Pulmonary artery endothelial cell (primary cell): ENCODE results near the gene VGLL4. TPM values are rescaled to one million over a fixed set of nuclear protein-coding genes. Genes with fewer than 3 reads are reported as not detected.

Experiments
- DNase-seq: peaks from one replicate; pipeline ENCODE4 v3.0.0-alpha.2; 2011; ENCODE audit warnings: low read depth, low spot score
- total RNA-seq: library from RNA; depleted of rRNA; stranded (reverse); fragments of >200 nt; gene quantifications from 2 replicates; pipeline ENCODE4 v1.2.3, GENCODE V29; 2014

The VGLL4 gene
- total RNA-seq, 1 donor from 2014 or later = 83.8 TPM

DNA sequence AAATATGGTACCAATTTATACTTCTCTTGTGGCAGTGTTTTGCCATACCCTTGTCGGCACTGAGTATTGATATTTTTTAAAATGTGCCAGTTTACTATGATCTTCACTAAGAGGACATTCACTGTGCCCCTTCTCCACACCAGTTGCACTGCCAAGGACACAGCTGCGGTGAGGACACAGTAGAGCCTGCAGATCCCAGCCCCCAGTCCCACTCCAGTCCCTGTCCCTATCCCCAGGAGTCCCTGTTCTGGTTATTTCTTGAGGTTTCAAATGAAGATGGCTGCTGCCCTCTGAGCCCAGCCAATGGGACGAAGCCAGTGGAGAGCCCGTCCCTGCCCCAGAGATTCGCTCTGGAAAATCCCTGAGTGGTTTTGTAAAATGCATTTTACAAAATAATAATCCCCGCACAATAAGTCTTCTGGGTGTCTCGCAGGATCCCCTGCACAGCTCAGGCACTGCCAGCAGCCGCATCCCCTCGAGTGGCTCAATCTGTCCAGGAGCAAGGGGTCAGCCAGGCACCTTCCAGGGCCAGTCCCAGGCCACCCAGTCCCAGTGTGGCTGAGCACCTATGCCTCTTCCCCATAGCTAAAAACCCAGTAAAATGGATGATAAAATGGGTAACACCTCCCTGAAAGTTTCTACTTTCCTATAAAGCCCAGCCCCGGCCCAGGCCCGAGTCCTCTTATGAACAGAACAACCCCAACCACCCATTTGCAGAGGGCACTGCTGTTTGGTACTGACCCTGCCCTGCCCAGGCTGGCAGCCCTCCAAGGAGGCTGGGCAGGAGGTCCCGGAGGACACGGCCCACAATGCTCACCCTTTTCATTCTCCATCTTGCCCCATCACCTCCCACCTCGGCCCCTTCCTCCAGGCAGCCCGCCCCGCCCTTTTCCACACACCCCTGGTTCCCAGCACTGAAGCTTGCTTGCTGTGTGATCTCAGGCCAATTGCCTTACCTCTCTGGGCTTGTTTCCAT, 91.1 kb downstream of the VGLL4 start:
- DNase-seq = no peak

DNA sequence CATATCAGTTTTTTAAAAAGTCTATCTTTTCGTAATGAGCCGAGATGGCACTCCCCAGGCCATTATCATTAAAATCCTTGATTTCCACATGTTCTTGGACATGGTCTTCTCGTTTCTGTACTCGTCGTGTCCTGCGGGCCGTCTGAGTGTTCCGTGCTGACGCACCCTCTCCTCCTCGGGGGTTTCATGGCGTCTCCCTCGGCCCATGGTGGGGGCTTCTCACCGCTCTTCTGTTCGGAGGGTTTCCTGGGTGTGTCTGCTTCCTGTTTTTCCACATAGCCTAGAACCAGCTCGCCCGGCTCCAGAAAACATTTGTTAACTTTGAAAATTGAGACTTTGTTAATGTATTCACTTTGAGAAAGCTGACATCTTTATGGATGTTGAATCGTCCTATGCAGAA, 92.7 kb downstream of the VGLL4 start:
- no peak for DNase-seq

DNA sequence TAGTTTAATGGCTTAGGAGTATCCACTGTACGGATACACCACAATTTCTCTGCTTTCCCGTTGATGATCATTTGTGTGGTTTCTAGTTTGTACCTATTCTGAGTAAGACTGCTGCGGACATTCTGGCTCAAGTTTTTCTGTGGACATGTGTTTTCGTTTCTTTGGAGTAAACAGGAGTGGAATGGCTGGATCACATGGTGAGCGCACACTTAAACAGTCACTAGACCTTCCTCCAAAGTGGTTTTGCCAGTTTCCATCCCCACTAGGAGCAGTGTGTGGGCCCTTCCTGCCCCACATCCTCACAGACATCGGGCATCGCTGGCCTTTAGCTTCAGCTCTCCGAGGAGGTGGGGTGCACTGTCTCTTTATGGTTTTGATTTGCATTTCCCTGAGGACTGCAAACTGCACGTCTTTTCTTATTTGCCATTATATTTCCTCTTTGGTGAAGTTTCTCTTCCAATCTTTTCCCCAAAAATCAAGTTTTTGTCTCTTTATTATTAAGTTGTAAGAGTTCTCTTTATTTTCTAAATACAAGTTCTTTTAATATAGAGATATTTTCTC, 94.1 kb downstream of the VGLL4 start:
- no peak for DNase-seq

DNA sequence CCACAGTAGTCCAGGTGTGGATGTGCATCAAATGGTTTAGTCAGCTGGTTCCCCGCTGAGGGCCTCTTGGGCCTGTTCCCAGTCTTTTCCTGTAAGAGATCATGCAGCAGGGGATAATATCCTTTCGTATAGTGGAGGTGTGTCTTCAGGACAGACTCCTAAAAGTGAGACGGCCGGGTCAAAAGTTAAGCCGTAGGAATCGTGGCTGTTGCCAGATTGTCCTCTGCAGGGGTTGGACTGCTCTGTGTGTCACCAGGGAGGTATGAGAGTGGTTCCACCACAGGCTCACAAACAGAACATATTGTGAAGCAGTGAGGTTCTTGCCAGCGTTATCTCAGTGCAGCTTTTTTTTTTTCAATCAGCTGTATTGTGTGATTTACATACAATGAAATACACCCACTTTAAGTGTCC, 95.0 kb downstream of the VGLL4 start:
- peak; percentile 11 for DNase-seq

DNA sequence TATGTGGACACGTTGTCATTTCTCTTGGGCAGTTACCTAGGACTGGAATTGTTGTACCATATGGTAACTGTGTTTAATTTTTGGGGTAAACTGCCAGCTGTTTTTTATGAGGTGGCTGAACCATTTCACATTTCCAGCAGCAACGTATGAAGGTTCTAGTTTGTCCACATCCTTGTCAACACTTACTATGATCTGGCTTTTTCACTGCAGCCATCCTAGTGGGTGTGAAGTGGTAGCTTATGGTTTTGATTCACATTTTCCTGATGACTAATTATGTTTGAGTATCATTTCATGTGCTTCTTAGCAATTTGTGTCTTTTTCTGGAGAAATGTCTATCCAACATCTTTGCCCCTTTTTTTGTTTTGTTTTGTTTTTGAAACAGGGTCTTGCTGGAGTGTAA, 96.2 kb downstream of the VGLL4 start:
- no peak for DNase-seq

DNA sequence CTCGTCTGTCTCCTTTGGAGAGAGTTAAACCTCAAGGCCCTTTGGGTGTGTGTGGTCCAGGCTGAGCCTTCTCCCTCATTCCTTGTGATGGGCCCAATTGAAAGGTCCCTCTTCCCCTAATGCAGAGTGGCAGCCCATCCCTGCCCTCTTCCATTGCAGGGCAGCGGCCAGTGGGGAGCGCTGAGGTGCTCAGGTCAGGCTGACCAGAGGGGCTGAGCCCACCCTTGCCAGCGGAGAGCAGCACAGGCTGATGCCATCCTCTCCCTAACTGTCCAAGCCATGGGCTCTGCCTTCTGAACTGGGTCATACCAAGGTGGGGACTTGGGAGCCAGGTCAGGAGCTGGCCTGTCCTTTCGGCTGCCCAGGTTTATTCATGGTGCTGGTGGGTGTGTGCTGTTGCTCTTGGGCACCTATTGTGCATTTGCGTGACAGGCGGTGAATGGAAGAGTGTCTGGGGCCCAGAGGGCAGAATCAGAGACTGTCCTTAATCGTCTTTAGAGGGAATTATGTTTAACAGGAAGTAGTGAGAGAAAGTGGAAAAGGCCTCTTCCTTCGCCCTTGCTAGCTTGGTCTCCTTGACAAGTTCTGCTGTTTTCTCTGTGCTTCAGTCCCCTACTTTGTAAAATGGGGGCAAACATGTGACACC, 96.9 kb downstream of the VGLL4 start:
- no peak for DNase-seq

DNA sequence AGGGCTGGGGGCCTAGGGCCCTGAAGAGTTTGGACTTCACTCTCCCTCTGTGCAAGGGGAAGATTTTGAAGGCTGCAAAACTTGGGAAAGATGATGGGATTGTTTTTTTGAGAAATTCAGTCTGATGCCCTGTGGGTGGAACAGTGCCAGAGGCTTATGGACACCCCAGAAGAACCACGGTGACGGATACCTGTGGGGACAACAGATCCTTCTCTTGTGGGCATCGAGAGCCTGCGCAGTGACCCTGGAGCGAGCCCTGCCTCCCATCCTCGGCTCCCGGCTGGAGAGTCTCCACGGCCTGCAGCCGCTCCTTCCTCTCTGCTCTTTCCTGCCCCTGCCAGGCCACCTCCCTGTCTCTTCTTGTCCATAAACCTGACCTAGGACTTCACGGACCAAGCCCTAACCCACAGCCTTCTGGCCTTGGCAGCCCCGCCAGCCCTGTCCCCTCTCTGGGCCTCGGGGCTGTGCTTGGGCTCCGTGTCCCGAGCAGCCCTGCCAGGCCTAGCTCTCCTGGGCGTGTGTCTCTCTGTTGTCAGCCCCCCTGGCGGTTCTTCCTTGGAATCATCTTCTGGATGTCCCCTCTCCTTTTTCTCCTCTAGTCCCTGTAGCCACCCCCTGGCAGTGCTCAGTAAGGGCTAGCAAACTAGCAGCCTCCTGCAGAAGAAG, 98.4 kb downstream of the VGLL4 start:
- DNase-seq = no peak

DNA sequence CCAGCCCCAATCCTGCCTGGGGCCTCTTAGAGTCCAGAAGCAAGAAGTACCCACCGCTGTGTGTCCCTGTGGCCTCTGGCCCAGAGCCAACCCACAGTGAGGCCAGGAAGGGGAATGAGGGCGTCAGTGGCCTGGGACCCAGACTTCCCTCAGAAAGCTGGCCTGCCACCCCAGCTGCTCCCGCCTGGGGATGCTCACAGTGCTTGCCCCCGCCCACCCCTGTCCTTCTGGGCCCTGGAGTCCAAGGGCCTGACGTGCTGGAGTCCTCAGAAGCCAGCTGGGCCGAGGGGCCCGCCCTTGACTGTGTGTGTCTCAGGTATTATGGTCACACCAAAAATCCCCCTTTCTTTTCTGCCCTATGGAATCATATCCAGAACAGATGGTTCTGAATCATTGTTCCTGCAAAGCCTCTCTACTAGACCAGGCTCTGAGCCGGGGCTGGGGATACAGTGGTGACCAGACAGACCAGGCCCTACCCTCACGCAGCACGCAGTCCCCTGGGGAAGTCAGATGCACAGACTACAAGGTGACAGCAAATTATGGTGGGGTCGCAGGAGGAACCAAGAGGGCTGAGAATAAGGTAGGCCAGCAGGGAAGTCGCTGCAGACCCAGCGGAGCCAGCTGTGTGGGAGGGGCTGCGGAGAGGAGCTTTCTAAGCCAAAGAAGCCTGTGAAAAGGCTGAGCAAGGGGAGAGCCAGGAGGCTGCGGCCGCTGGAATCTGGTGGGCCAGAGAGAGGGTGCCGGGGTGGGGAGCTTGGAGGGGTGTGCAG, 99.1 kb downstream of the VGLL4 start:
- DNase-seq = no peak

DNA sequence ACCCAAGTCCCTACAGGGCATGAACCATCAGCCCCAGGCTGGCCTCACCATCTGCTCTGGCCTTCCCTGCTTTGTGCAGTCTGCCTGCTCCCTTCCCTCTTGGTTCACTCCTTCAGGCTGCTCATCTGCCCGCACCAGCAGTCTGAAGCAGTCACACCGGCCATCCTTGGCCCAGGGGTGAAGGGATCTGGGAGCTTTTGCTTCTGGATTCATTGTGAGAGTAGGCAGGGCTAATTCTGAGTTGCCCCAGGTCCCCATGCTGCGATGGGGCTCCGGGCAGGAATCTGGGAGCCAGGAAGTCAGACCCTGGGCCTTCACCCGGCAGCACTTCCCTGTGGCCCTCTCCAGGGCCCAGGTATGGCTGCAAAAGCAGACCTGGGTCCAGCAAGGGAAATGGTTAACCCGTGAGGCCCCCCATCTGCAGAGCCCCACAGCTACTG, 99.7 kb downstream of the VGLL4 start:
- DNase-seq = no peak

DNA sequence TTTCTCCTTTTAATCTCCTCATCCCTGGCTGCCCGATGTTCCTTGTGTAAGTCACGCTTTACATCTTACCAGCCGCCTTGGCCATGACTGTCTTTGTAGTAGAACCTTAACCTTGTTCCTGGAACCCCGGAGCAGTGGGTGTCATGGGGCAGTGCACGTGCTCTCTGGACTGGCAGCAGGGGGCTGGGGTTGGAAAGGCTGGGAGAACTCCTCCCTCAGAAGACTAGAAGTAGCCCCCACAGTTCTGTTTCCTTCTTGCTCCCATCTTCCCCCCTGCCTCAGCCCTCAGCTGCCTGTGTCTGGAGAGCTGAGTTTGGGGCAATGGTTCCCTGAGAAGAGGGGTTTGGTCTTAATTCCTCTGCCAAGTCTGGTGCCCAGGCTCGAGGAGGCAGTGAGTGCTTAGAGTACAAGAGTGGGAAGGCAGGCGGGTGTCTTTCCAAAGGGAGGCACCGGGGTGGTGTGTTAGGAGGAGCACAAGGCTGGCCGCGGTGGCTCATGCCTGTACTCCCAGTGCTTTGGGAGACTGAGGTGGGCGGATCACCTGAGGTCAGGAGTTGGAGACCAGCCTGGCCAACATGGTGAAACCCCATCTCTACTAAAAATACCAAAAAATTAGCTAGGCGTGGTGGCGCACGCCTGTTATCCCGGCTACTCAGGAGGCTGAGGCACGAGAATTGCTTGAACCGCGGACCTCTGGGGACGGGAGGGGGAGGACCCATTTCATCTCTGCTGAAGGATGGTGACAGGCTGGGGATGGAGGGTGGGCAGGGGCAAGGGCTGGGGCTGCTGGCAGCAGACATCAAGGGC, 100.4 kb downstream of the VGLL4 start:
- no peak for DNase-seq

DNA sequence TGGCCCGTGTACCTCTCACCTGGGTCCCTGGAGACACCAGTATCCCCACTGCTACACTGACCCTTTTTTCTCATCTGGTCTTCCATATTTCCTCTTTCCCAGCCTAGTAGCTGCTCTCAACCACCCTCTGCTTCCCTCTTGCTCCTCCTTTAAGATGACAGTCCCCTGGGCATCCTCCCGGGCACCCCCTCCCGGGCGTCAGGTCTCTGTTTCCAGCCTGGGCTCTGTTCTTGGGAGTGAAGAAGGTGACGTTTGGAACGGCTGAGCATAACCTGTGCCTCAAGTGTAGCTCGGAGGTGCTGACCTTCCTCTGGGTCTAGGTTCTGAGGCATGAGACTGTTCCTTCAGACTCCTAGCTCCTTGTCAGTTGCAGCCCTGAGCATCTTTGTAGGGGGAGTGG, 101.2 kb downstream of the VGLL4 start:
- no peak for DNase-seq

DNA sequence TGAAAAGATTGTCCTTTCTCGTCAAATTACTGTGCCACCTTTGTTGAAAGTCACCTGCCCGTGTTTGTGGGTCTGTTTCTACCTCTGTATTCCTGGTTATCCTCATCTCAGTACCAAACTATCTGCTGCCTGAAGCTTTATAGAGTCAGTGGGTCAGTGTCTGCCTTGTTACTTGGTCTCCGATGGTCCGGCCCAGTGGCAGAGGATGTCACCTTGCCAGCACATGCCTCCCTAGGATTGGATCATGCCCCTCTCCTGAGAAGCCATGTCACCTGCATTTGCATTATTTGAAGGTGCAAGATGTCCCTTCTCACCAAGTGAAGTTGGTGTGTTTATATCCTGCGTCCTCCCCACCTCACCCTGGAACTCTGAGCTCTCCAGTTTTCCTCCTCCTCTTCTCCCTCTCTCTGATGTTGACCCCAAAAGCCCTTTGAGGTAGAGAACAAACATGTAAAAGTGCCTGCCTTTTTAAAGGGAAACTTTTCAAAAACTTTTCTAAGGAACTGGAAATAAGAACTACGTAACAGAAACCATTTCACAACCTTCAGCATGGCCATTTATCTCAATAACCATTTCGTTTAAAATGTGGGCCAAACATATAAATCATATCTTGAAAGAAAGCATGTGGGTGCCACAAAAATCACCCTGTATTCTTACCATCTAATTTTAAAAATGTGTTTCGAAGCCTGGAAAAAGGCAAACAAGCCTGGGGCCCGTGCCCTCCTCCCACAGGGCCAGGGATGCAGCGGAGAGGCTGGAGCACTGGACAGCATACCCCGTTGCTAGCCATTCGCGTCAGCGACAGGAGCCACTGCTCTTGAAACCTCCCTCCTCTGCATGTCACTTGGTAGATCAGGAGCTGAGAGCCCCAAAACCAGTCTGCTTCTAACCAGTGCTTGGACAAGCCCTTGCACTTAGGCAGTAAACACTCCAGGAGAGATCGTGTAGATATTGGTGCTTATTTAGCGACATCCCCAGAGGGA, 102.1 kb downstream of the VGLL4 start:
- DNase-seq = no peak

DNA sequence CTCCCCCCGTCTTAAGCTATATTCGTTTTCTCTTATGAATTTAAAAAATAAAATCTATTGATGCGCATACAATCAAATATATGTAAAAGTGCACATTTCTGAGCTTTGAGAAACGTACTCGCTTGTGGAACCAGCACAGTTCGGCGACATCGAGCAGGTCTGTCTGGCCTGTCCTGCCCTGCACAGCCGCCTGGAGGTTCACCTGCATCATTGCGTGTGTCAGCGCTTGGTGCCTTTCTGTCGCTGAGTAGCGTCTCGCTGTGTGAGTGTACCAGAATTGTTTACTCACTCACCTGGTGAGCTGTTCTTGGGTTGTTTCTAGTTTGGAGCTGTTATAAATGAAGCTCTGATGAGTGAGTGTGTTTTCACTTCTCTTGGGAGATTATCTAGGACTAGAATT, 104.0 kb downstream of the VGLL4 start:
- DNase-seq = no peak

DNA sequence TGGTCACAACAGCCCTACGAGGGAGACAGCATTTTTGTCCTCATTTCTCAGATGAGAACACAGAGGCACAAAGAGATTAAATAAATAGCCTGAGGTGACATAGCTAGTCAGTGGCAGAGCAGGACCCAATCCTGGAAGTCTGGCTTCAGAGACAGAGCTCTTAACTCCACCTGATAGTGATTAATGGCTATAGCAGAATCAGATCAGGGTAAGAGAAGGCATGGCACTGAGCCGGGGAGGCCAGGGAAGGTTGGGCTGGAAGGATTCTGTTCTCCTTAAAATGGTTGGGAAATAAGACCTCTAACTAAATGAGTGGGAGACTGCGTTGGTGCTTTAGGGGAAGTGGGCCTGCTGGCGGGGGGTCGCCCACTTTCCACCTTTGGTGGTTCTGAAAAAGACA, 104.5 kb downstream of the VGLL4 start:
- DNase-seq = no peak

DNA sequence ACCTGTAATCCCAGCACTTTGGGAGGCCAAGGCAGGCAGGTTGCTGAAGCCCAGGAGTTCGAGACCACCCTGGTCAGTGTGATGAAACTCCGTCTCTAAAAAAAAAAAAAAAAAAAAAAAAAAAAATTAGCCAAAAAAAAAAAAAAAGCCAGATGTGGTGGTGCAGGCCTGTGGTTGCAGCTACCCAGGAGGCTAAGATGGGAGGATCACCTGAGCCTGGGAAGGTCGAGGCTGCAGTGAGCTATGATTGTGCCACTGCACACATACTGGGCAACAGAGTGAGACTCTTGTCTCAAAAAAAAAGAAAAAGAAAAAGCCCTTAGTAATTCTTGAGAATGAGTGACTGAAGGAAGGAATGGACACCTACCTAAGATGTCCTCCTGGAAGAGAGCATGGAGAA, 105.1 kb downstream of the VGLL4 start:
- DNase-seq = no peak

DNA sequence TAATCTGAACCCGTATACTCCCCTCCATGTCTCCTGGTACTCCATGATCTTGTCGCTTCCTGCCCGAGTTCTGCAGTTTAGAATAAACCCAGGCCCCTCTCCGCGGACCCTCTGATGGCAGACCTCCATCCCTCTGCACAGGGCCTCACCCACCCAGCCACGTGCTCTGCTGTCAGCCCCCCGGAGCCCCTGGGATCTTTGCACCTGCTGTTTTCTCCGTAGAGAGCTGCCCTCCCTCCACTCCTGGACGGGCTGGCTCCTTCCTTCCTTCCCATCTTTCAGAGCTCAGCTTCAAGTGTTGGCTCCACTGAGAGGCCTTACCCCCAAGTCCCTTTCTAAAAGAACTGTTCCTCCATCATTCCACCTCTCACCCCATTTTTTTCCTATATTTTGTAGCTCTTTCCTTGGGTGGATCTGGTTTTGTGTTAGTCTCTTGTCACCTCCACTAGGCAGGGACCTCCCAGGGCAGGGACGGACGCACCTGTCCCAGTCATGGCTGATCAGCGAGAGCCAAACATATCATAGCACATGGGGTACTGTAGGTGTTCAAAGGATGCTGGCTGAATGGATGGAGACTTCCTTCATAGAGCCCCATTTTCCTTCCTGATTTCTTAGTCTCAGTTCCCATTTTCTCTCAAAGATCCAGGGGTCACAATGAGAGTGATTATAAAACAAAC, 106.6 kb downstream of the VGLL4 start:
- DNase-seq = no peak

DNA sequence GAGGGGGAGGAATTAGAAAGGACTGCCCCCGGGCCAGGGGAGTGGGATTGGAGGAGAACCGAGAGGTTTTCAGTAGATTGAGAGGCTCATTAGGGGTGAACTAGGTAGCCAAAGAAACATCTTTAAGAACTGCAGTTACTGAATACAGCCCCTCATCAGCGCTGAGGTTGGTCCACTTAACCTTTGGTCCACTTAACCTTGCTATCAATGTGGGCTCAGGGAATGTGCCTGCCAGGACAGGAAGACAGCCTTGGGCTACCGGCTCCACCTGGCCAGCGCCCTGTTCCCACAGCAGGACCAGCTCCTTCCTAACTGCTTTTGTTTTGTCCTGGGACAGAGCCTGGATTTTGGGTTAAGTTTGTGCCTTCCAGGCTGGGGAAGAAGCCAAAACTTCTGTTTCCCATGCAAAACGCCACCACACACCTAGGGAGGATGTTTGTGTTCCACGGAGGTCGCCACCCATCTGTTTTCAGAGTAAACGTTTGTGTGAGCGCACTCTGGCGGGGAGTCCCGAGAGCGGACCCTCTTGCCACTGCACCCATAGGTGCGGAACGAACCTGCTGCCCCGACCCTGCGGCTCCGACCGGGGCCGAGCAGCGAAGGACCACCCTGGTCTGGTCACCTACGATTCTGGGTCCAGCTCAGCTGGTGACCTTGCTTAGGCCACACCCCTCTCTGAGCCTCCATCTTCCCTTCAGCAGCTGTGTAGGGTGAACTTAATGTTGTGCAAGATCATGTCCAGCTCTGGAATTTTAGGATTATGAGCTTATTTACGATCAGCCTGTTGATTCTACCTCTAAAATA, 107.4 kb downstream of the VGLL4 start:
- no peak for DNase-seq
